ENCODE data around the gene RARRES1. TPM values are rescaled to one million over a fixed set of nuclear protein-coding genes. Genes with fewer than 3 reads are reported as not detected.

RARRES1 gene
- polyA plus RNA-seq, 1 experiment = 2.0 TPM

GRCh38 chr3:158651192-158651591 lies 81.1 kb downstream of the RARRES1 start:
- no peak for DNase-seq (ENCODE audit: low read depth)
- no peaks in the 10 kb centered on the region for H3K27me3 ChIP-seq (ENCODE audit: control insufficient read depth, insufficient read depth, low read length)
- no peak for TF ChIP-seq CTCF (IDR thresholded peaks at IDR 0.05; ENCODE audit: insufficient read depth, low read depth, low read length)
- H3K4me3 ChIP-seq (ENCODE audit: low read depth, low read length) = no peak overlapping the region
- ChIA-PET POLR2A (no interaction called here), CTCF (interaction anchor here (1.4 to 1.8 kb wide), 4 partner anchors 10 to 140 kb away, joined by 3 to 5 read pairs (median 4); no protein-coding TSS in a partner anchor)
- peaks cover 6% of the 10 kb centered on the region for H3K36me3 ChIP-seq (ENCODE audit: control insufficient read depth, insufficient read depth, low read length)

- DNase-seq (ENCODE audit: low read depth) = no peak
- no peak for TF ChIP-seq CTCF (IDR thresholded peaks at IDR 0.05; ENCODE audit: insufficient read depth, low read depth, low read length)
- ChIA-PET POLR2A (no interaction called here), CTCF (interaction anchor here (0.8 kb wide), 1 partner anchor 140 kb away, joined by 3 read pairs; no protein-coding TSS in a partner anchor)
- H3K27me3 ChIP-seq (ENCODE audit: control insufficient read depth, insufficient read depth, low read length) = no peaks in the 10 kb centered on the region
- H3K36me3 ChIP-seq (ENCODE audit: control insufficient read depth, insufficient read depth, low read length) = peaks cover 6% of the 10 kb centered on the region
- H3K4me3 ChIP-seq (ENCODE audit: low read depth, low read length) = no peak overlapping the region
Measured at GRCh38 chr3:158649791-158650190, 82.5 kb downstream of the RARRES1 start.

Small RNAs within 50 kb of the gene (small RNA-seq; reads per million reads assigned to genes)
- gene AC080013.6 (ENCODE audit: insufficient read length, low read depth, low replicate concordance) = not detected

Other genes with a start within 250 kb of the RARRES1 start
- 4.4 and 7.4 TPM in 2 replicates for gene MLF1, start 161.3 kb downstream of the RARRES1 start, polyA plus RNA-seq (2011; rRNA removed)
- gene GFM1, start 87.9 kb downstream of the RARRES1 start, polyA plus RNA-seq (2011; rRNA removed) = 13.9 and 25.6 TPM in 2 replicates
- 56.2 and 66.8 TPM in 2 replicates for gene LXN, start 59.8 kb downstream of the RARRES1 start, polyA plus RNA-seq (2011; rRNA removed)
- 69.8 and 94.7 TPM in 2 replicates for gene MFSD1, start 69.6 kb upstream of the RARRES1 start, polyA plus RNA-seq (2011; rRNA removed)